Measurements from ENCODE around the gene CPN1. TPM values are rescaled to one million over a fixed set of nuclear protein-coding genes. Genes with fewer than 3 reads are reported as not detected.
"Not testable (repeated sequence)": the region's sequence is repeated elsewhere in the genome, so short reads cannot be mapped to it uniquely, and the experiment has no call there.

CPN1 gene
- total RNA-seq, 2 experiments from 2014 or later, result not detected

- no peaks in the 10 kb centered on the region for H3K36me3 ChIP-seq (ENCODE audit: insufficient read depth, low read length)
- H3K27me3 ChIP-seq (ENCODE audit: control insufficient read depth in 1 of 2, insufficient read depth in 2 of 2, low read length in 2 of 2), result peaks cover 0 to 5% of the 10 kb centered on the region in 2 experiments
- H3K9me3 ChIP-seq (ENCODE audit: control insufficient read depth in 1 of 2, insufficient read depth in 1 of 2, low read length in 2 of 2), result no peaks in the 10 kb centered on the region
- Mint-ChIP-seq H3K27me3 (peaks cover 4% of the 10 kb centered on the region), H3K9me3 (no peaks in the 10 kb centered on the region), H3K4me3 (no peak overlapping the region), H3K4me1 (ENCODE audit: low read depth) (peaks cover 3% of the 10 kb centered on the region), H3K27ac (no peak overlapping the region), H3K36me3 (ENCODE audit: low read depth) (no peaks in the 10 kb centered on the region)
- ChIA-PET POLR2A (no interaction called here), CTCF (no interaction called here)
- no peak for ATAC-seq (ENCODE audit: poor library complexity)
- intact Hi-C loops (cut with DNase I, micrococcal nuclease), result no loop called here
- no peak for TF ChIP-seq CTCF (IDR thresholded peaks at IDR 0.05)
- no peaks in the 10 kb centered on the region for H3K4me1 ChIP-seq (ENCODE audit: insufficient read depth, low read length)
- DNase-seq, result no peak
- no peak overlapping the region for H3K4me3 ChIP-seq (ENCODE audit: low read length)
- no peak overlapping the region for H3K27ac ChIP-seq (ENCODE audit: low read depth in 1 of 2, low read length in 2 of 2)
Measured at GRCh38 chr10:100128951-100129350, 47.3 kb upstream of the CPN1 start.

- intact Hi-C loops (cut with DNase I, micrococcal nuclease); H3K4me1 ChIP-seq (ENCODE audit: insufficient read depth, low read length); POLR2A ChIA-PET; H3K4me3 ChIP-seq (ENCODE audit: low read length); H3K9me3 ChIP-seq (ENCODE audit: control insufficient read depth in 1 of 2, insufficient read depth in 1 of 2, low read length in 2 of 2); H3K27me3 Mint-ChIP-seq; H3K27me3 ChIP-seq (ENCODE audit: control insufficient read depth in 1 of 2, insufficient read depth in 2 of 2, low read length in 2 of 2); DNase-seq; H3K4me3 Mint-ChIP-seq; ATAC-seq (ENCODE audit: poor library complexity); H3K27ac ChIP-seq (ENCODE audit: low read depth in 1 of 2, low read length in 2 of 2); H3K27ac Mint-ChIP-seq; CTCF ChIA-PET; H3K9me3 Mint-ChIP-seq; H3K36me3 Mint-ChIP-seq (ENCODE audit: low read depth); H3K36me3 ChIP-seq (ENCODE audit: insufficient read depth, low read length): not testable (repeated sequence)
- H3K4me1 Mint-ChIP-seq (ENCODE audit: low read depth), result peaks cover 14% of the 10 kb centered on the region
Measured at GRCh38 chr10:100125335-100125734, 43.7 kb upstream of the CPN1 start.

GRCh38 chr10:100124097-100124496 is 42.4 kb upstream of the CPN1 start:
- no peaks in the 10 kb centered on the region for H3K36me3 ChIP-seq (ENCODE audit: insufficient read depth, low read length)
- no peak overlapping the region for H3K27ac ChIP-seq (ENCODE audit: low read depth in 1 of 2, low read length in 2 of 2)
- DNase-seq, result no peak
- H3K36me3 Mint-ChIP-seq (ENCODE audit: low read depth), result no peaks in the 10 kb centered on the region
- no peak for ATAC-seq (ENCODE audit: poor library complexity)
- H3K4me3 Mint-ChIP-seq, result no peak overlapping the region
- no peaks in the 10 kb centered on the region for H3K9me3 ChIP-seq (ENCODE audit: control insufficient read depth in 1 of 2, insufficient read depth in 1 of 2, low read length in 2 of 2)
- H3K9me3 Mint-ChIP-seq, result no peaks in the 10 kb centered on the region
- H3K4me1 ChIP-seq (ENCODE audit: insufficient read depth, low read length), result no peaks in the 10 kb centered on the region
- no peaks in the 10 kb centered on the region for H3K27me3 ChIP-seq (ENCODE audit: control insufficient read depth in 1 of 2, insufficient read depth in 2 of 2, low read length in 2 of 2)
- no peak overlapping the region for H3K27ac Mint-ChIP-seq
- ChIA-PET CTCF (no interaction called here), POLR2A (no interaction called here)
- H3K27me3 Mint-ChIP-seq, result peaks cover under 1% of the 10 kb centered on the region
- intact Hi-C loops (cut with DNase I, micrococcal nuclease), result no loop called here
- peaks cover 14% of the 10 kb centered on the region for H3K4me1 Mint-ChIP-seq (ENCODE audit: low read depth)
- no peak overlapping the region for H3K4me3 ChIP-seq (ENCODE audit: low read length)
- TF ChIP-seq CTCF (IDR thresholded peaks at IDR 0.05), result no peak

- ChIA-PET CTCF (interaction anchor here (0.5 kb wide), 1 partner anchor 518 kb away, joined by 3 read pairs; no protein-coding TSS in a partner anchor), POLR2A (no interaction called here)
- Mint-ChIP-seq H3K4me3 (no peak overlapping the region), H3K27me3 (peaks cover 8% of the 10 kb centered on the region), H3K36me3 (ENCODE audit: low read depth) (no peaks in the 10 kb centered on the region), H3K27ac (no peak overlapping the region), H3K9me3 (no peaks in the 10 kb centered on the region), H3K4me1 (ENCODE audit: low read depth) (peaks cover 14% of the 10 kb centered on the region)
- Histone ChIP-seq H3K36me3 (ENCODE audit: insufficient read depth, low read length) (no peaks in the 10 kb centered on the region), H3K4me3 (ENCODE audit: low read length) (no peak overlapping the region), H3K4me1 (ENCODE audit: insufficient read depth, low read length) (no peaks in the 10 kb centered on the region), H3K27ac (ENCODE audit: low read depth in 1 of 2, low read length in 2 of 2) (no peak overlapping the region), H3K27me3 (ENCODE audit: control insufficient read depth in 1 of 2, insufficient read depth in 2 of 2, low read length in 2 of 2) (no peaks in the 10 kb centered on the region), H3K9me3 (ENCODE audit: control insufficient read depth in 1 of 2, insufficient read depth in 1 of 2, low read length in 2 of 2) (no peaks in the 10 kb centered on the region)
- no peak for TF ChIP-seq CTCF (IDR thresholded peaks at IDR 0.05)
- DNase-seq (no peak), ATAC-seq (ENCODE audit: poor library complexity) (no peak)
- intact Hi-C loops (cut with DNase I, micrococcal nuclease), result no loop called here
Measured at GRCh38 chr10:100122780-100123179, 41.1 kb upstream of the CPN1 start.
